ENCODE measurements around the gene SNCB. TPM values are rescaled to one million over a fixed set of nuclear protein-coding genes. Genes with fewer than 3 reads are reported as not detected.

The SNCB gene
- total RNA-seq, 4 donors from 2014 or later, result not detected

DNA sequence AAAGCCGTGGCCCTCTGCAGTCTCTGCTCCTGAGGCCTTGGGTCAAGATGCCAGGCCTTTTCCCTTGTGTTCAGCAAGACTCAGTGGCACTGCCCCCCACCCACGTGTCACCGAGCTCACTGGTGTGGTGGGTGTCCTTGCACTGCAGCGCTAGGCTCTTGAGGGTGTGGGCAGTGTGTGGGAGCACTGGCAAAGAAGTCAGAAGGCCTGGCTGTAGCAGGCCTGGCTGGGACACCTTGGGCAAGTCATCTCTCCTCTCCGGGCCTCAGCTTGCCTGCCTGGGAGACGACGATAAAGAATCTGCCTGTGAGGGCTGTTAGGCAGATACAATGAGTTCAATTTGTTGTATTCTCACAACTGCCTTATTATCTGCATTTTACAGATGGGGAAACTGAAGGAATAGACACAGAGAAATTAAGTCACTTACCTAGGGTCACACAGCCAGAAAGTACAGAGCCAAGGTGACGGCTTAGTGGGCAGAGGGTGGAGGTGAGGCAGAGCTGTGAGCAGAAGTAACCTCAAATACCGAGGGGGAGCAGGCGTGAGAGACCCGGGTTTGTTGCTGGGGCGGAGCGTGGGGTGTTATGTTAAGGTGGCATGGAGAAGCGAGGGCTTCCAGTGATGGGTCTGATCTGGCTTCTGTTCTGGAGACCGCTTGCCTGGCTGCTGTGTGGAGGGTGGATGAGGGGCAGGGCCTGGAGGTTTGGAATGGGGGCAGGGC, 18.3 kb upstream of the SNCB start:
- no peak for DNase-seq (ENCODE audit: low spot score)
- TF ChIP-seq, protein P1, sequence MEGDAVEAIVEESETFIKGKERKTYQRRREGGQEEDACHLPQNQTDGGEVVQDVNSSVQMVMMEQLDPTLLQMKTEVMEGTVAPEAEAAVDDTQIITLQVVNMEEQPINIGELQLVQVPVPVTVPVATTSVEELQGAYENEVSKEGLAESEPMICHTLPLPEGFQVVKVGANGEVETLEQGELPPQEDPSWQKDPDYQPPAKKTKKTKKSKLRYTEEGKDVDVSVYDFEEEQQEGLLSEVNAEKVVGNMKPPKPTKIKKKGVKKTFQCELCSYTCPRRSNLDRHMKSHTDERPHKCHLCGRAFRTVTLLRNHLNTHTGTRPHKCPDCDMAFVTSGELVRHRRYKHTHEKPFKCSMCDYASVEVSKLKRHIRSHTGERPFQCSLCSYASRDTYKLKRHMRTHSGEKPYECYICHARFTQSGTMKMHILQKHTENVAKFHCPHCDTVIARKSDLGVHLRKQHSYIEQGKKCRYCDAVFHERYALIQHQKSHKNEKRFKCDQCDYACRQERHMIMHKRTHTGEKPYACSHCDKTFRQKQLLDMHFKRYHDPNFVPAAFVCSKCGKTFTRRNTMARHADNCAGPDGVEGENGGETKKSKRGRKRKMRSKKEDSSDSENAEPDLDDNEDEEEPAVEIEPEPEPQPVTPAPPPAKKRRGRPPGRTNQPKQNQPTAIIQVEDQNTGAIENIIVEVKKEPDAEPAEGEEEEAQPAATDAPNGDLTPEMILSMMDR (IDR thresholded peaks at IDR 0.05), result no peak
- ATAC-seq (ENCODE audit: low FRiP score), result no peak

DNA sequence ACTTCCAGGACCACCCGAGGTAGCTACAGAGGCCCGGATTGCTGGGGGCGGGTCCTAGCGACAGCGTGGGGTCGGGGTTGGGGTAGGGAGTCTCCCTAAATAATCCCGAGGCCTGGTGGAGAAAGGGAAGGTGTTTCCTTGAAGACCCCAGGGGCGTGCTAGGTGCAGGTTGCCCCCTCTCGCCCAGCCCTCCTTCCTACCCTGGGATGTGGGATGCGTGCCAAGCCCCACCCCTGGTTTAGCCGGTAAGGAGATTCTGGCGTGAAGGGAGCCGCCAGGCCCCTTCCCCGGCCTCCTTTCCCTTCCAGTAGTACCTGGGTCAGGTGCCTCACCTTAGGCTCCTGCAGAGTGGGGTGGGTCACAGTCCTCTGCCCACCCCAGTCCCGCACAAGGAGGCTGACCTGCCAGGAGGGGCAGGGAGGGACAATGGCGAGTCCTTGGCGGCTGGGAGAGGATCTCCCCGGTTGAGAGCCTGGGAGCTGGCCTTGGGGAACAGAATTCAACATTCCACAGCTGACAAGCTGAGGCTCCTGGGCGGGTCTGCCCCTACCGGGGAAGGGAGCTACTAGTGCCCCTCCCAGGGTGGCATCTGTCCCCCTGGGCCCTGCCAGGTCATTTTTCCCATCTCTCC, 17.6 kb upstream of the SNCB start:
- TF ChIP-seq, protein P1 (IDR thresholded peaks at IDR 0.05), result no peak
- ATAC-seq (ENCODE audit: low FRiP score) (no peak), DNase-seq (ENCODE audit: low spot score) (peak; percentile 45)

DNA sequence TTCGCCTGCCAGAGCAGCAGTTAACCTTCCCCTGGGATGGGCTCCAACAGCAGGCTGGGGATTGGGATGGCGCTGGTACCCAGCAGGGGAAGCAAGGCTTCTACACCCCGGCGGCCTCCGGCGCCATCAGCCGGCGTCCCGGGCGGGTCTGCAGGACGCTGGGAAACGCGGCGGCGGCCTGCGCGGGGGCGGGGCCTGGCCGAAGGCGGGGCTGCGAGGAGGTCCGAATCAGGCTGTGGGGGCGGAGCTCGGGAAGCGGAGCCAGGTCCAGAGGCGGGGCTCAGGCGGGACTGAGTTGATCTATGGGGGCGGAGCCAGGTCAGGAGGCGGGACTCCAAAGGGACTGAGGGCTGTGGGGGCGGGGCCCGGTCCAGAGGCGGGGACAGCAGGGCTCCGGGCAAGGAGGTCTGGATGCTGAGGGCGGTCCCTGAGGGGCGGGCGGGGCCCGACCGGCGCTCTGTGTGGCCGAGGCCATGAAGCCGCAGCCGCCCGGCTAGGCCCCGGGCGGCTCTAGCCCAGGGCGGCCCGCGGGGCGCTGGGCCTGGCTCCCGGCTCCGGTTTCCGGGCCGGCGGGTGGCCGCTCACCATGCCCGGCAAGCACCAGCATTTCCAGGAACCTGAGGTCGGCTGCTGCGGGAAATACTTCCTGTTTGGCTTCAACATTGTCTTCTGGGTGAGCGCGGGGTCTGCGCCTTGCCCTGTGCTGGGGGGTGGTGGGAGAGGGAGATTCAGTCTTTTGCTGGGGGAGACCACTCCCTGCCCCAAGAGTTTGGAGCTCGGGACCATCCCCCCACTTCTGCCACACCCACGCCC, 16.9 kb upstream of the SNCB start, which contains the start of gene TSPAN17:
Gene TSPAN17 (plus strand): TSS at position 455 of the 813 bp plus-strand sequence. CDS start 132 bp downstream, at position 587.
- TF ChIP-seq, protein P1 (IDR thresholded peaks at IDR 0.05), result no peak
- peak; percentile 100 for ATAC-seq (ENCODE audit: low FRiP score)
- peak; percentile 99 for DNase-seq (ENCODE audit: low spot score)

DNA sequence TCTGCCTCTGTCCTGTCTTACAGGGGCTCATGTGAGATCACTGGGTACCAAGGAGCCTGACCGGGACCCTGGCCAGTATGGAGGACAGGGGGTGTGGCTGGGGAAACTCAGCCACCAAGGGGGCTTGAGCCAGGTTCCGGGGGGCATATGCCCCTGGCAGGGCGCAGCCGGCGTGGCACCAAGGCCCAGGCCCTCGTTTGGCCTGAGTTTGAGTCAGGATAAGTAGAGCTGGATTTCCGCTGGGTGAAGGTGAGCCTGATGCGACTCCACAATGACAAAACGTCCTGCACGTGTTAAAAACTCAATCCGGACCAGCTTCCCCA, 16.3 kb upstream of the SNCB start:
- DNase-seq (ENCODE audit: low spot score), result no peak
- ATAC-seq (ENCODE audit: low FRiP score), result peak; percentile 1
- TF ChIP-seq, protein P1 (IDR thresholded peaks at IDR 0.05), result no peak

DNA sequence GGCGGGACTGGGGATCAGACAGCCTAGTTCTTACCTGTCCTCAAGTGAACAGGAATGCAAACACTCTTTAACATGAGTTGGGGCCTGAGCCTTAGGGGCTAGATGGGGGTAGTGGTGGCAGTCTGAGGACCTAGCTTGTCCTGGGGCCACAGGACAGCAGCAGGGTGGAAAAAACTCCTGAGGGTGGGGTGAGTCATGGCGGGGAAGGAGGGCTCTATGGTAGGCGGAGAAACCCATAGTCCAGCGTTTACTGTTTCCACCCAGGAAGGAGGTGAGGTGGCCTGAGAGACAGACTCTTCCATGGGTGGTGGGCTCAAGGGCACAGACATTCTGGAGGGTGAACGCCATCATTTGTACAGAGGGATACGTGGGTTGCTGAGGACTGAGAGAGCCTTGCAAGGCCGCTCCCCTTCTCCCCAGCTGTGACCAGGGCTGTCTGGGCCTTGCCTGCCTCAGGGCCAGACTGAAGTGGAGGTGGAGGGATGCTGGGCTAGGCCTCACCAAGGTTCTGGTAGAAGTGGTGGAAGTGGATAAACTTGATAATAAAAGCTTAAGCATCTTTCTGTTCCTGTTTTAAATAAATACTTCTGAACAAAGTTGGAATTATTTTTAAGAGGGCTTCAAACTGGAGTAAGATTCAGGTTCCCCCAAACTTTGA, 15.8 kb upstream of the SNCB start:
- ATAC-seq (ENCODE audit: low FRiP score) (no peak), DNase-seq (ENCODE audit: low spot score) (no peak)
- TF ChIP-seq, protein P1 (IDR thresholded peaks at IDR 0.05), result no peak

DNA sequence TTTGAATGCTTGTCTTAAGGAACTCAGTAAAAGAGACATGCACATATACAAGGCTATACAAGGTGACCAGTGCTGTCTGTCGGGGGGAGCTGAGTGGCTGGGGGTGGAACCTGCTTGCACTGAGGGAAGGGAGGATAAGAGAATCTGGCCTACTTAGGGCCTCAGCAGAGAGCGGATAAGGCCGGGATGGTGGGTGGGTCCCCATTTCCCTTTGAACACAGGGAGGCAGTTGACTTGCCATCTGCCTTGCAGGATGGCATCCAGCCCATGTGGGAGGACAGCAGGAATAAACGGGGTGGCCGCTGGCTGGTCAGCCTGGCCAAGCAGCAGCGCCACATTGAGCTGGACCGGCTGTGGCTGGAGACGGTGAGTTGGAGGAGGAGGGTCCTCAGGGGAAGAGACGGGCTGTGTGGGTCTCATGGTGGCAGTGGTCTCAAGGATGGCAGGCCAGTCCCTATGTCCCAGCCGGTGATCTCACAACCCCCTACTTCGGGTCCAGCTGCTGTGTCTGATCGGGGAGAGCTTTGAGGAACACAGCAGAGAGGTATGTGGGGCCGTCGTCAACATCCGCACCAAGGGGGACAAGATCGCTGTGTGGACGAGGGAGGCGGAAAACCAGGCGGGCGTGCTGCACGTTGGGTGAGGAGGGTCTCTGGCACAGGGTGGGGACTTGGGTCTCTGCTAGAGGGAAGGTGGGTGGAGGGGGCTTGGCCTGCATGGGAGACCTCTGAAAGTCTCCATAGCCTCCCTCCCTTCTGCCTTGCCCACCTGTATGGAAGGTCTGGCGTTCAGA, 14.7 kb upstream of the SNCB start:
- DNase-seq (ENCODE audit: low spot score) (no peak), ATAC-seq (ENCODE audit: low FRiP score) (no peak)
- TF ChIP-seq, protein P1 (IDR thresholded peaks at IDR 0.05), result no peak

All from omental fat pad (tissue), 4 donors.